ENCODE measurements around the gene NEK6. TPM values are rescaled to one million over a fixed set of nuclear protein-coding genes. Genes with fewer than 3 reads are reported as not detected.

Gene NEK6
- total and polyA plus RNA-seq, 10 of the 15 experiments (the other 5 are each of a cell fraction or from before 2014, with no cell fraction given), result 31.3 to 161 (median 89.2) TPM

DNA sequence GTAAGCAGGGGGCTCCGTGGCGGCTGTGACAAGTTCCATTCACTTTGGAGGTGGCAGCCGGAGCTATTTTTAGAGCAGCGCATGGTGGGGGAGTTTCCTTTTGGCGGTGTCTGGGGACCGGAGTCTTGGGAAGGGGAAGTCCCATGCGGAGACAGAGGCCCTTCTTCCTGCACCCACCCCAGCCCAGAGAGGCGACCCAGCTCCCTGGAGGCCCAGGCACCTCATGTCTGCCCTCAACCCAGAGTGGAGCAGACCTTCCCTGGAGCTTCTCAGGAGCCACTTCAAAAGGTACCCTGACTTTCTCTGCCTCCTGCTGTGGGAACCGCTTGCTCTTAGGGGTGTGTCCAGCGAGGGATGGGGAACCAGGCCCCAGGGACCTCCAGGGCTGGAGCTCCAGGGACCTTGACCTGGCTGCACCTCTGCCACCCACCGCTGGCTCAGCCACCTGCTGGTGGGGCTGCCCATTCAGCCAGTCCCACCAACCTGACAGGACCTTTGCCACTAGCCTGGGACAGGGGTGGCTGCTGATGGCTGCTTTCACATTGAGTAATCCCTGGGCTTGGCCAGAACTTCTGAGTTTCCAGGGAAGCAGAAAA lies 34.1 kb downstream of the NEK6 start (continued):
- TF ChIP-seq, protein P1, sequence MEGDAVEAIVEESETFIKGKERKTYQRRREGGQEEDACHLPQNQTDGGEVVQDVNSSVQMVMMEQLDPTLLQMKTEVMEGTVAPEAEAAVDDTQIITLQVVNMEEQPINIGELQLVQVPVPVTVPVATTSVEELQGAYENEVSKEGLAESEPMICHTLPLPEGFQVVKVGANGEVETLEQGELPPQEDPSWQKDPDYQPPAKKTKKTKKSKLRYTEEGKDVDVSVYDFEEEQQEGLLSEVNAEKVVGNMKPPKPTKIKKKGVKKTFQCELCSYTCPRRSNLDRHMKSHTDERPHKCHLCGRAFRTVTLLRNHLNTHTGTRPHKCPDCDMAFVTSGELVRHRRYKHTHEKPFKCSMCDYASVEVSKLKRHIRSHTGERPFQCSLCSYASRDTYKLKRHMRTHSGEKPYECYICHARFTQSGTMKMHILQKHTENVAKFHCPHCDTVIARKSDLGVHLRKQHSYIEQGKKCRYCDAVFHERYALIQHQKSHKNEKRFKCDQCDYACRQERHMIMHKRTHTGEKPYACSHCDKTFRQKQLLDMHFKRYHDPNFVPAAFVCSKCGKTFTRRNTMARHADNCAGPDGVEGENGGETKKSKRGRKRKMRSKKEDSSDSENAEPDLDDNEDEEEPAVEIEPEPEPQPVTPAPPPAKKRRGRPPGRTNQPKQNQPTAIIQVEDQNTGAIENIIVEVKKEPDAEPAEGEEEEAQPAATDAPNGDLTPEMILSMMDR (IDR thresholded peaks at IDR 0.05 in 2 of 3, conservative IDR thresholded peaks at IDR 0.05 in 1 of 3; ENCODE audit: control insufficient read depth in 2 of 3, extremely low read depth in 1 of 3, insufficient read depth in 1 of 3, low read depth in 3 of 3, low read length in 3 of 3), result peak; percentile 18 to 41 (median 21); a peak in 3 of 6 replicates
- no peak for TF ChIP-seq MTA3 (IDR thresholded peaks at IDR 0.05; ENCODE audit: borderline replicate concordance, low read length)
- peak; percentile 69; the same call in 1 of the 2 replicates for TF ChIP-seq NBN (IDR thresholded peaks at IDR 0.05)
- TF ChIP-seq, protein P2, sequence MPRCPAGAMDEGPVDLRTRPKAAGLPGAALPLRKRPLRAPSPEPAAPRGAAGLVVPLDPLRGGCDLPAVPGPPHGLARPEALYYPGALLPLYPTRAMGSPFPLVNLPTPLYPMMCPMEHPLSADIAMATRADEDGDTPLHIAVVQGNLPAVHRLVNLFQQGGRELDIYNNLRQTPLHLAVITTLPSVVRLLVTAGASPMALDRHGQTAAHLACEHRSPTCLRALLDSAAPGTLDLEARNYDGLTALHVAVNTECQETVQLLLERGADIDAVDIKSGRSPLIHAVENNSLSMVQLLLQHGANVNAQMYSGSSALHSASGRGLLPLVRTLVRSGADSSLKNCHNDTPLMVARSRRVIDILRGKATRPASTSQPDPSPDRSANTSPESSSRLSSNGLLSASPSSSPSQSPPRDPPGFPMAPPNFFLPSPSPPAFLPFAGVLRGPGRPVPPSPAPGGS (IDR thresholded peaks at IDR 0.05; ENCODE audit: borderline replicate concordance, insufficient read depth, low read depth, low read length, poor library complexity, severe bottlenecking), result peak; percentile 78
- TF ChIP-seq, protein P3, sequence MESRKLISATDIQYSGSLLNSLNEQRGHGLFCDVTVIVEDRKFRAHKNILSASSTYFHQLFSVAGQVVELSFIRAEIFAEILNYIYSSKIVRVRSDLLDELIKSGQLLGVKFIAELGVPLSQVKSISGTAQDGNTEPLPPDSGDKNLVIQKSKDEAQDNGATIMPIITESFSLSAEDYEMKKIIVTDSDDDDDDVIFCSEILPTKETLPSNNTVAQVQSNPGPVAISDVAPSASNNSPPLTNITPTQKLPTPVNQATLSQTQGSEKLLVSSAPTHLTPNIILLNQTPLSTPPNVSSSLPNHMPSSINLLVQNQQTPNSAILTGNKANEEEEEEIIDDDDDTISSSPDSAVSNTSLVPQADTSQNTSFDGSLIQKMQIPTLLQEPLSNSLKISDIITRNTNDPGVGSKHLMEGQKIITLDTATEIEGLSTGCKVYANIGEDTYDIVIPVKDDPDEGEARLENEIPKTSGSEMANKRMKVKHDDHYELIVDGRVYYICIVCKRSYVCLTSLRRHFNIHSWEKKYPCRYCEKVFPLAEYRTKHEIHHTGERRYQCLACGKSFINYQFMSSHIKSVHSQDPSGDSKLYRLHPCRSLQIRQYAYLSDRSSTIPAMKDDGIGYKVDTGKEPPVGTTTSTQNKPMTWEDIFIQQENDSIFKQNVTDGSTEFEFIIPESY (IDR thresholded peaks at IDR 0.05), result no peak
- TF ChIP-seq, protein P4, sequence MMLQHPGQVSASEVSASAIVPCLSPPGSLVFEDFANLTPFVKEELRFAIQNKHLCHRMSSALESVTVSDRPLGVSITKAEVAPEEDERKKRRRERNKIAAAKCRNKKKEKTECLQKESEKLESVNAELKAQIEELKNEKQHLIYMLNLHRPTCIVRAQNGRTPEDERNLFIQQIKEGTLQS (IDR thresholded peaks at IDR 0.05; ENCODE audit: borderline replicate concordance, extremely low read depth, low read depth, low read length), result no peak
- TF ChIP-seq BHLHE40 (IDR thresholded peaks at IDR 0.05; ENCODE audit: borderline replicate concordance in 1 of 2, low read depth in 2 of 2, low read length in 1 of 2), result peak; percentile 33 to 66
- TF ChIP-seq ASH2L (IDR thresholded peaks at IDR 0.05; ENCODE audit: borderline replicate concordance, low read depth), result no peak
- peak; percentile 95 for TF ChIP-seq NR2F1 (conservative IDR thresholded peaks at IDR 0.05)
- TF ChIP-seq, protein P5, sequence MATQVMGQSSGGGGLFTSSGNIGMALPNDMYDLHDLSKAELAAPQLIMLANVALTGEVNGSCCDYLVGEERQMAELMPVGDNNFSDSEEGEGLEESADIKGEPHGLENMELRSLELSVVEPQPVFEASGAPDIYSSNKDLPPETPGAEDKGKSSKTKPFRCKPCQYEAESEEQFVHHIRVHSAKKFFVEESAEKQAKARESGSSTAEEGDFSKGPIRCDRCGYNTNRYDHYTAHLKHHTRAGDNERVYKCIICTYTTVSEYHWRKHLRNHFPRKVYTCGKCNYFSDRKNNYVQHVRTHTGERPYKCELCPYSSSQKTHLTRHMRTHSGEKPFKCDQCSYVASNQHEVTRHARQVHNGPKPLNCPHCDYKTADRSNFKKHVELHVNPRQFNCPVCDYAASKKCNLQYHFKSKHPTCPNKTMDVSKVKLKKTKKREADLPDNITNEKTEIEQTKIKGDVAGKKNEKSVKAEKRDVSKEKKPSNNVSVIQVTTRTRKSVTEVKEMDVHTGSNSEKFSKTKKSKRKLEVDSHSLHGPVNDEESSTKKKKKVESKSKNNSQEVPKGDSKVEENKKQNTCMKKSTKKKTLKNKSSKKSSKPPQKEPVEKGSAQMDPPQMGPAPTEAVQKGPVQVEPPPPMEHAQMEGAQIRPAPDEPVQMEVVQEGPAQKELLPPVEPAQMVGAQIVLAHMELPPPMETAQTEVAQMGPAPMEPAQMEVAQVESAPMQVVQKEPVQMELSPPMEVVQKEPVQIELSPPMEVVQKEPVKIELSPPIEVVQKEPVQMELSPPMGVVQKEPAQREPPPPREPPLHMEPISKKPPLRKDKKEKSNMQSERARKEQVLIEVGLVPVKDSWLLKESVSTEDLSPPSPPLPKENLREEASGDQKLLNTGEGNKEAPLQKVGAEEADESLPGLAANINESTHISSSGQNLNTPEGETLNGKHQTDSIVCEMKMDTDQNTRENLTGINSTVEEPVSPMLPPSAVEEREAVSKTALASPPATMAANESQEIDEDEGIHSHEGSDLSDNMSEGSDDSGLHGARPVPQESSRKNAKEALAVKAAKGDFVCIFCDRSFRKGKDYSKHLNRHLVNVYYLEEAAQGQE (IDR thresholded peaks at IDR 0.05; ENCODE audit: low read depth, low read length), result no peak
- TF ChIP-seq NFIC (IDR thresholded peaks at IDR 0.05; ENCODE audit: low read depth, low read length), result no peak
- no peak for TF ChIP-seq SMAD5 (IDR thresholded peaks at IDR 0.05; ENCODE audit: low read depth)
- peak; percentile 86; the same call in 1 of the 2 replicates for TF ChIP-seq RB1 (IDR thresholded peaks at IDR 0.05; ENCODE audit: borderline replicate concordance)
- TF ChIP-seq RAD21 (IDR thresholded peaks at IDR 0.05; ENCODE audit: insufficient read depth, low read depth, low read length), result no peak
- TF ChIP-seq JUND (IDR thresholded peaks at IDR 0.05; ENCODE audit: low read depth, low read length), result no peak; the same call in 1 of the 2 replicates
- no peak for TF ChIP-seq ZSCAN29 (IDR thresholded peaks at IDR 0.05)
- TF ChIP-seq RAD51 (IDR thresholded peaks at IDR 0.05), result 0 out of 2 replicates have a peak, but pooled peaks have one; percentile 4
- peak; percentile 72 for TF ChIP-seq JUNB (IDR thresholded peaks at IDR 0.05)
- TF ChIP-seq NRF1 (conservative IDR thresholded peaks at IDR 0.05; ENCODE audit: low read depth, low read length), result no peak

Data from GM12878 (cell line).